Liver (tissue), 9 donors: Measurements from ENCODE around the gene MLLT3. TPM values are rescaled to one million over a fixed set of nuclear protein-coding genes. Genes with fewer than 3 reads are reported as not detected.

Source experiments
- DNase-seq: peaks from one replicate; pipeline ENCODE4 v3.0.0-alpha.2; 2017; ENCODE audit warnings: low spot score
- H3K27ac ChIP-seq, 2 donors: one replicate each; pipeline ENCODE4 v1.7.0; 2013; ENCODE audit warnings: inconsistent platforms in 2 of 2, low read length in 2 of 2, control low read depth in 1 of 2, low read depth in 1 of 2, mild to moderate bottlenecking in 1 of 2
- H3K27me3 ChIP-seq, 4 donors: one replicate each; pipeline versions ENCODE4 v1.6.1 to v1.7.0; 2013; ENCODE audit warnings: low read length in 3 of 4, inconsistent platforms in 1 of 4, mild to moderate bottlenecking in 1 of 4, moderate library complexity in 1 of 4; ENCODE audit not compliant: control insufficient read depth in 4 of 4, insufficient read depth in 4 of 4
- H3K36me3 ChIP-seq, 4 donors: one replicate each; pipeline versions ENCODE4 v1.6.1 to v1.7.0; 2013; ENCODE audit warnings: low read length in 3 of 4, mild to moderate bottlenecking in 3 of 4, low read depth in 1 of 4, moderate library complexity in 1 of 4; ENCODE audit not compliant: control insufficient read depth in 4 of 4, insufficient read depth in 3 of 4
- H3K4me1 ChIP-seq, 4 donors: one replicate each; pipeline versions ENCODE4 v1.6.1 to v1.7.0; 2013; ENCODE audit warnings: low read length in 3 of 4, mild to moderate bottlenecking in 3 of 4, moderate library complexity in 1 of 4; ENCODE audit not compliant: control insufficient read depth in 4 of 4, insufficient read depth in 4 of 4
- H3K4me3 ChIP-seq, 3 donors: one replicate each; pipeline versions ENCODE4 v1.6.1 to v1.7.0; 2013; ENCODE audit warnings: low read length in 3 of 3, control low read depth in 1 of 3, low read depth in 1 of 3, mild to moderate bottlenecking in 1 of 3
- H3K9ac ChIP-seq, 2 donors: one replicate each; pipeline ENCODE4 v1.7.0; 2013; ENCODE audit warnings: low read length in 2 of 2, mild to moderate bottlenecking in 2 of 2, moderate library complexity in 2 of 2, control low read depth in 1 of 2, low read depth in 1 of 2
- H3K9me3 ChIP-seq, 4 donors: one replicate each; pipeline versions ENCODE4 v1.6.1 to v1.7.0; 2013; ENCODE audit warnings: low read length in 3 of 4; ENCODE audit not compliant: control insufficient read depth in 4 of 4
- EGR1 ChIP-seq, 2 donors: IDR thresholded peaks; 2 replicates each; pipeline ENCODE4 v1.6.1; 2016 to 2018; ENCODE audit warnings: antibody characterized with exemption in 2 of 2, low read depth in 2 of 2
- FOXA1 ChIP-seq: IDR thresholded peaks from 2 replicates; pipeline ENCODE4 v1.6.1; 2016; ENCODE audit warnings: antibody characterized with exemption
- FOXA2 ChIP-seq: IDR thresholded peaks from 2 replicates; pipeline ENCODE4 v1.6.1; 2016; ENCODE audit warnings: antibody characterized with exemption
- GABPA ChIP-seq, 2 donors: IDR thresholded peaks in 1 of 2; conservative IDR thresholded peaks in 1 of 2; 2 replicates each; pipeline ENCODE4 v1.6.1; 2016; ENCODE audit warnings: antibody characterized with exemption in 2 of 2, mild to moderate bottlenecking in 1 of 2, moderate library complexity in 1 of 2
- HNF4A ChIP-seq, 2 donors: conservative IDR thresholded peaks; 2 replicates each; pipeline ENCODE4 v1.6.1; 2016; ENCODE audit warnings: antibody characterized with exemption in 2 of 2, mild to moderate bottlenecking in 2 of 2
- HNF4G ChIP-seq: IDR thresholded peaks from 2 replicates; pipeline ENCODE4 v1.6.1; 2016; ENCODE audit warnings: antibody characterized with exemption
- JUND ChIP-seq, 2 donors: IDR thresholded peaks; 2 replicates each; pipeline ENCODE4 v1.6.1; 2016; ENCODE audit warnings: antibody characterized with exemption in 2 of 2
- NR2F2 ChIP-seq: IDR thresholded peaks from 2 replicates; pipeline ENCODE4 v1.6.1; 2016; ENCODE audit warnings: antibody characterized with exemption
- RAD21 ChIP-seq, 2 donors: IDR thresholded peaks; 2 replicates each; pipeline ENCODE4 v1.6.1; 2016; ENCODE audit warnings: antibody characterized with exemption in 2 of 2, mild to moderate bottlenecking in 2 of 2
- RXRA ChIP-seq, 2 donors: IDR thresholded peaks; 2 replicates each; pipeline ENCODE4 v1.6.1; 2017 to 2018; ENCODE audit warnings: antibody characterized with exemption in 2 of 2, mild to moderate bottlenecking in 1 of 2
- SP1 ChIP-seq: IDR thresholded peaks from 2 replicates; pipeline ENCODE4 v1.6.1; 2018; ENCODE audit warnings: antibody characterized with exemption, mild to moderate bottlenecking
- TAF1 ChIP-seq: conservative IDR thresholded peaks from 2 replicates; pipeline ENCODE4 v1.6.1; 2016; ENCODE audit warnings: antibody characterized with exemption, mild to moderate bottlenecking
- YY1 ChIP-seq: IDR thresholded peaks from 2 replicates; pipeline ENCODE4 v1.6.1; 2016; ENCODE audit warnings: antibody characterized with exemption, mild to moderate bottlenecking
- WGBS: extraction: QIAGEN DNeasy Blood & Tissue Kit; methylation state at CpG from one replicate; pipeline ENCODE4 v1.1.7; 2013; 5-methylcytosine and 5-hydroxymethylcytosine counted together
- polyA plus RNA-seq, 2 donors: library from polyadenylated mRNA; stranded (reverse) in 1 of 2; unstranded in 1 of 2; fragments of 200-250 nt in 1 of 2; fragments of >200 nt in 1 of 2; fragmentation: Nextera tagmentation in 1 of 2; extraction: Ambion mirVana in 1 of 2; gene quantifications; one replicate each; pipeline versions ENCODE4 v1.2.1 to v1.2.3, GENCODE V29; 2013 to 2015
- total RNA-seq, 2 donors: library from RNA; depleted of rRNA; stranded (reverse); fragments of >200 nt; gene quantifications; one replicate each; pipeline ENCODE4 v1.2.3, GENCODE V29; 2014
- TF ChIP-seq, protein P1 (sequence below): IDR thresholded peaks from 2 replicates; pipeline ENCODE4 v1.6.1; 2016; ENCODE audit warnings: antibody characterized with exemption, mild to moderate bottlenecking
- TF ChIP-seq, protein P2 (sequence below): IDR thresholded peaks from 2 replicates; pipeline ENCODE4 v1.6.1; 2016; ENCODE audit warnings: antibody characterized with exemption
- TF ChIP-seq, protein P3 (sequence below): IDR thresholded peaks from 2 replicates; pipeline ENCODE4 v1.6.1; 2016; ENCODE audit warnings: antibody characterized with exemption
- TF ChIP-seq, protein P4 (sequence below): IDR thresholded peaks from 2 replicates; pipeline ENCODE4 v1.6.1; 2016; ENCODE audit warnings: antibody characterized with exemption
- TF ChIP-seq, protein P5 (sequence below): fragments of 150-350 bp; IDR thresholded peaks from 2 replicates; pipeline ENCODE4 v1.5.1; 2017; ENCODE audit warnings: improper control_type of control experiment, low read depth, low read length; ENCODE audit not compliant: missing input control
- donor health status: healthy.
- donor health status: healthy.
- donor health status: healthy.
- donor health status: healthy.
- donor health status: healthy.

MLLT3 gene
- total and polyA plus RNA-seq, 4 donors: 0.79 to 25.5 (median 1.3) TPM

DNA sequence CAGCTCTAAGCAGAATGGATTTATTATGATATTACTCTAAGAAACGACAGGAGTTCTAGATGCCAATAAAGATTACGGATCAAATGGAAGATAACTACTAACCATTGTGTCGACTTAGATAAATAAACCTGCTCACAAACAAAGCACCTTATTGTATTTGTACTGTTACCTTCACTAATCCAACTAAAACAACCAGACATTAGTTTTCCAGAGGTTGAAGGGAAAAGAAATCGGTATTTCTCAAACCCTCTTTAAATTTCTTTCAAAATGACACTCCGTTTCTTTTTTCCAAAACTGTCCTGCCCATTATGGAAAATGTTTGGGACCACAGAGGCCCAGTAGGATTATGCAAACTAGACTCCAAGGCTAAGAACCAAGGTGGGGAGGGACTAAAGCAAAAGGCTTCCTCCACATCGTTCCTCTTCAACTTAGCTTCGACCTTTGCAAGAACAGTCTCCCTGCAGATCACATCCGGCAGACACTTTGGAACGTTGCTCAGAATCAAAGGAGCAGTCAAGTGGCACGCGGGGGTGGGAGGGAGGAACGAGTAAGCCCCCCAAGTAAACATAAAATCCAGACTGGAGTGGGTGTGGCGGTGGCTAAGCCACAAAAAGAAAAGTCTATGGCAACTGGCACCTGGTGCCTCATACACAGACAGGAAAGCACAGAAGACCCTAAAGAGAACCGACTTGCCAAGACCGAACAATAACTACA, 2.7 kb downstream of the MLLT3 start:
- Histone ChIP-seq H3K9ac (no peak overlapping the region), H3K27me3 (no peaks in the 10 kb centered on the region), H3K4me1 (peaks cover 1 to 35% (median 24%) of the 10 kb centered on the region in 4 donors), H3K4me3 (peak overlapping the region in 1 of 3 donors; percentile 91), H3K36me3 (no peaks in the 10 kb centered on the region), H3K27ac (no peak overlapping the region), H3K9me3 (no peaks in the 10 kb centered on the region)
- TF ChIP-seq RXRA (IDR thresholded peaks at IDR 0.05) (no peak), SP1 (no peak), HNF4A (conservative IDR thresholded peaks at IDR 0.05) (no peak), FOXA2 (no peak), GABPA (IDR thresholded peaks at IDR 0.05 in 1 of 2, conservative IDR thresholded peaks at IDR 0.05 in 1 of 2) (no peak), JUND (IDR thresholded peaks at IDR 0.05) (no peak), RAD21 (IDR thresholded peaks at IDR 0.05) (no peak), TAF1 (no peak), YY1 (no peak), HNF4G (no peak), NR2F2 (no peak), FOXA1 (no peak), EGR1 (IDR thresholded peaks at IDR 0.05; ENCODE audit: low read depth in 2 of 2) (no peak)
- TF ChIP-seq, protein P1, sequence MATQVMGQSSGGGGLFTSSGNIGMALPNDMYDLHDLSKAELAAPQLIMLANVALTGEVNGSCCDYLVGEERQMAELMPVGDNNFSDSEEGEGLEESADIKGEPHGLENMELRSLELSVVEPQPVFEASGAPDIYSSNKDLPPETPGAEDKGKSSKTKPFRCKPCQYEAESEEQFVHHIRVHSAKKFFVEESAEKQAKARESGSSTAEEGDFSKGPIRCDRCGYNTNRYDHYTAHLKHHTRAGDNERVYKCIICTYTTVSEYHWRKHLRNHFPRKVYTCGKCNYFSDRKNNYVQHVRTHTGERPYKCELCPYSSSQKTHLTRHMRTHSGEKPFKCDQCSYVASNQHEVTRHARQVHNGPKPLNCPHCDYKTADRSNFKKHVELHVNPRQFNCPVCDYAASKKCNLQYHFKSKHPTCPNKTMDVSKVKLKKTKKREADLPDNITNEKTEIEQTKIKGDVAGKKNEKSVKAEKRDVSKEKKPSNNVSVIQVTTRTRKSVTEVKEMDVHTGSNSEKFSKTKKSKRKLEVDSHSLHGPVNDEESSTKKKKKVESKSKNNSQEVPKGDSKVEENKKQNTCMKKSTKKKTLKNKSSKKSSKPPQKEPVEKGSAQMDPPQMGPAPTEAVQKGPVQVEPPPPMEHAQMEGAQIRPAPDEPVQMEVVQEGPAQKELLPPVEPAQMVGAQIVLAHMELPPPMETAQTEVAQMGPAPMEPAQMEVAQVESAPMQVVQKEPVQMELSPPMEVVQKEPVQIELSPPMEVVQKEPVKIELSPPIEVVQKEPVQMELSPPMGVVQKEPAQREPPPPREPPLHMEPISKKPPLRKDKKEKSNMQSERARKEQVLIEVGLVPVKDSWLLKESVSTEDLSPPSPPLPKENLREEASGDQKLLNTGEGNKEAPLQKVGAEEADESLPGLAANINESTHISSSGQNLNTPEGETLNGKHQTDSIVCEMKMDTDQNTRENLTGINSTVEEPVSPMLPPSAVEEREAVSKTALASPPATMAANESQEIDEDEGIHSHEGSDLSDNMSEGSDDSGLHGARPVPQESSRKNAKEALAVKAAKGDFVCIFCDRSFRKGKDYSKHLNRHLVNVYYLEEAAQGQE: no peak
- TF ChIP-seq, protein P2, sequence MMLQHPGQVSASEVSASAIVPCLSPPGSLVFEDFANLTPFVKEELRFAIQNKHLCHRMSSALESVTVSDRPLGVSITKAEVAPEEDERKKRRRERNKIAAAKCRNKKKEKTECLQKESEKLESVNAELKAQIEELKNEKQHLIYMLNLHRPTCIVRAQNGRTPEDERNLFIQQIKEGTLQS: no peak
- TF ChIP-seq, protein P3, sequence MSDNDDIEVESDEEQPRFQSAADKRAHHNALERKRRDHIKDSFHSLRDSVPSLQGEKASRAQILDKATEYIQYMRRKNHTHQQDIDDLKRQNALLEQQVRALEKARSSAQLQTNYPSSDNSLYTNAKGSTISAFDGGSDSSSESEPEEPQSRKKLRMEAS: no peak
- TF ChIP-seq, protein P4, sequence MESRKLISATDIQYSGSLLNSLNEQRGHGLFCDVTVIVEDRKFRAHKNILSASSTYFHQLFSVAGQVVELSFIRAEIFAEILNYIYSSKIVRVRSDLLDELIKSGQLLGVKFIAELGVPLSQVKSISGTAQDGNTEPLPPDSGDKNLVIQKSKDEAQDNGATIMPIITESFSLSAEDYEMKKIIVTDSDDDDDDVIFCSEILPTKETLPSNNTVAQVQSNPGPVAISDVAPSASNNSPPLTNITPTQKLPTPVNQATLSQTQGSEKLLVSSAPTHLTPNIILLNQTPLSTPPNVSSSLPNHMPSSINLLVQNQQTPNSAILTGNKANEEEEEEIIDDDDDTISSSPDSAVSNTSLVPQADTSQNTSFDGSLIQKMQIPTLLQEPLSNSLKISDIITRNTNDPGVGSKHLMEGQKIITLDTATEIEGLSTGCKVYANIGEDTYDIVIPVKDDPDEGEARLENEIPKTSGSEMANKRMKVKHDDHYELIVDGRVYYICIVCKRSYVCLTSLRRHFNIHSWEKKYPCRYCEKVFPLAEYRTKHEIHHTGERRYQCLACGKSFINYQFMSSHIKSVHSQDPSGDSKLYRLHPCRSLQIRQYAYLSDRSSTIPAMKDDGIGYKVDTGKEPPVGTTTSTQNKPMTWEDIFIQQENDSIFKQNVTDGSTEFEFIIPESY: no peak
- TF ChIP-seq, protein P5, sequence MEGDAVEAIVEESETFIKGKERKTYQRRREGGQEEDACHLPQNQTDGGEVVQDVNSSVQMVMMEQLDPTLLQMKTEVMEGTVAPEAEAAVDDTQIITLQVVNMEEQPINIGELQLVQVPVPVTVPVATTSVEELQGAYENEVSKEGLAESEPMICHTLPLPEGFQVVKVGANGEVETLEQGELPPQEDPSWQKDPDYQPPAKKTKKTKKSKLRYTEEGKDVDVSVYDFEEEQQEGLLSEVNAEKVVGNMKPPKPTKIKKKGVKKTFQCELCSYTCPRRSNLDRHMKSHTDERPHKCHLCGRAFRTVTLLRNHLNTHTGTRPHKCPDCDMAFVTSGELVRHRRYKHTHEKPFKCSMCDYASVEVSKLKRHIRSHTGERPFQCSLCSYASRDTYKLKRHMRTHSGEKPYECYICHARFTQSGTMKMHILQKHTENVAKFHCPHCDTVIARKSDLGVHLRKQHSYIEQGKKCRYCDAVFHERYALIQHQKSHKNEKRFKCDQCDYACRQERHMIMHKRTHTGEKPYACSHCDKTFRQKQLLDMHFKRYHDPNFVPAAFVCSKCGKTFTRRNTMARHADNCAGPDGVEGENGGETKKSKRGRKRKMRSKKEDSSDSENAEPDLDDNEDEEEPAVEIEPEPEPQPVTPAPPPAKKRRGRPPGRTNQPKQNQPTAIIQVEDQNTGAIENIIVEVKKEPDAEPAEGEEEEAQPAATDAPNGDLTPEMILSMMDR: no peak
- no peak for DNase-seq
- 40% methylated on average over 15 of the region's 15 CpGs for WGBS
